Stimulated activated CD4-positive, alpha-beta T cell treated with anti-CD3 and anti-CD28 coated beads, Interleukin-15, amount 100 ng/mL, for 24 hours (primary cell): Measurements from ENCODE around the gene VTI1A.

Experiments
- DNase-seq: peaks from one replicate; pipeline ENCODE4 v3.0.0-alpha.2; 2020

Gene VTI1A

DNA sequence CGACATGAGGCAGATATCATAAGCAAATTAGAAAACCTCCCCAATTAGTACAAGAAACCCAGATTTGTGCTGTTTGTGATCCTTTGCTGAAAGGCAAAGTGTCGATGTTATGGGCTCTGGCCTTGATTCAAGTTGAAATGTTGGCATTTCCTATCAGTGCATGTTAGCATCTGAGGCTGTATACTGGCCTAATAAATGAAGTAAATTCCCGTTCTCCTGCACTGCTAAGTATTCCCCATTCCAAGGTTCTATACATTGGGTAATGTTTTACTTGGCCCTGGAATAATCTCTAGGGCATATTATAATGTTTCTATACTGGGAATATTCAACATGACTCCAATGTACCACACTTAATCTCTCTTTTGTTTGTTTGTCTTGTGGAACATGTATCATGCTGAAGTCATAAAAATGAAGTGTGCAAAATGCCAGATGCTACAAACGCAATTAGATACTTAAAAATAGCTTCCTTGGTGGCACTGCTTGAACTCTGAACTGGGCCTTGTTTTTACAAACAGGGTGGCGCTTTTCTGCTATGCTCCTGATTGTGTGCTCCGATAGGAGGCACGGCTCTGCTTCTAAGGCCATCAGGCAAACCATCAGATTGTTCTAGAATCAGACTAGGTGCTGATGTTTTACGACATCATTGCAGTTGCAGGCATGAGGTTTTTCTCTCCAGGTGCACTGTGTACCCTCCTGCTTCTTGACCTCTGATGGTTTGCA, 346.3 kb downstream of the VTI1A start:
- no peak for DNase-seq

DNA sequence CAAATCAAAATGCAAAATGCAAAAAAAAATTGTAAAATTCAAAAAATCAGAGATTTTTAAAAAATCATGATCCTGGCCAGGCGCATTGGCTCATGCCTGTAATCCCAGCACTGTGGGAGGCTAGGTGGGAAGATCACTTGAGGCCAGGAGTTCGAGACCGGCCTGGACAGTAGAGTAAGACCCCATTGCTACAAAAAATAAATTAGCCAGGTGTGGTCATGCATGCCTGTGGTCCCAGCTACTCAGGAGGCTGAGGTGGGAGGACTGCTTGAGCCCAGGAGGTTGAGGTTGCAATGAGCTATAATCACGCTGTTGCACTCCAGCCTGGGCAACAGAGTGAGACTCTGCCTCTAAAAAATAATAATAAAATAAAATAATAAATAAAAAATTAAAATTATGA, 347.2 kb downstream of the VTI1A start:
- DNase-seq = no peak

DNA sequence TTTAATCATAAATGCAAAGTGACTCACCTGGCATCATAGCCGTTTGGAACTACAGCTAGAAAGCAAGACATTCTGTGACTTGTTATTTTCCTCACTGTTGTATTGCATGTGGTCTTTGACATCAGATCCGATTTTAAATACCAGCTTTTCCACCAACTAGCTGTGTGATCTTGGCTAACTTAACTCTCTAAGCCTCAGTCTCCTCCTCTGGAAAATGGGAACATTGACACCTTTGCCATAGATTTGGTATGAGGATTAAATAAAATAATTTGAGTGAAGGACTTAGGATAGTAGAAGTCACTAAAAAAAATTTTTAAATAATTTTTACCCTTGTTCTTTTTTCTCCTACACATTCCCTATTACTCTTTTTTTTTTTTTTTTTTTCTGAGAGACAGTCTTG, 348.1 kb downstream of the VTI1A start:
- DNase-seq = no peak

DNA sequence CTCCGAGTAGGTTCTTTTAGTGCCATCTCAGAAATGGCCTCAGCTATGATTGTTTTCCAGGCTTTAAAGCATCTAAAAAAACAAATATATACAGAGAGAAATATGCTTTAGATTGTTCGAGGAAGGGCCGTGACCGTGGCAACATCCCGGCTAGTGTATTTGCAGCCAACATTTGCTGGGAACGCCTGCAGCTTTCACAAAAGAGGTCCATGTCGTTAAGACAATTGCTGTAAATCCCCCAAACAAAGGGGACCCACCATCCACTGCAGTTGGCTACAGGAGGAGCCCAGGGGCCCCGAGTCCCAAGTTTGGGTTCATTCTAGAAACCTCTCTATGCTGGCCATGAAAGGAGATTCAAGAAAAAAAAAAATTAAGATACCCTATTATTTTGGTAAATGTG, 350.2 kb downstream of the VTI1A start:
- DNase-seq = no peak

DNA sequence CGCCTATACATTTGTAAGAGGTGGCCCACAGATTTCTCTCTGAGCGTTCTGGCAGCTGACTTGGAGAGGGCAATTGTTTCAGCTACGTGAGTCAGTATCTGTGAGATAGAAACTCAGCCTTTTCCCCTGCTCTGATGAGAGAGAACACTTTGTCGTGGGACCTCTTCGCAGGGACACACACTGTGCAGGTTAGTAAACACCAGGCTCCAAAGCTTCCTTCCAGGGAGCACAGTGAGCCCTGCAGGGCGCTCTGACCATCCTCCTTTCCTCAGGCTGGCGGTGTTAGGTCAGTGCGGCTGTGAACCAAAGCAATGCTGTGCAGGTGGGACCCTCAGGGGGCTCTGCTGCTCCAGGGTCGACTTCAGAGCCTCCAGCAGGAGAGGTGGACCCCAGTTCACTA, 350.8 kb downstream of the VTI1A start:
- DNase-seq = no peak

DNA sequence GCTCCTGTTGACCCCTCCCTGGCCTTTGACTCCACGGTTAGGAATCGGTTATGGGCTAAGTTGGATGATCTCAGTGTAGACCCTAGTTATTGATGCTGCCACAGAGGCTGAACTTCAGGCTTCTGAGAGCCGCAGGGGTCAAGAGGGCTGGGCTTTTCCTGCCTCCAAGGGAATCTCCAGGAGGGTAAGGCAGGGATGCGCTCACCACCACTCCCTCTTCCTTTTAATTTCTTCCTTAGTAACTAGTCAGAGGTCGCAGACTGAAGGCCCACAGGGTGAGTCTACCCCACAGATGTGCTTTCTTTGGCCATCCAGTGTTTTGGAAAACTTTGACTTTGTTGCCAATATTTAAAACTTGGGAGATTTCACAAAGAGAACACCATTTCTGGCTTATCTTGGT, 352.0 kb downstream of the VTI1A start:
- no peak for DNase-seq

DNA sequence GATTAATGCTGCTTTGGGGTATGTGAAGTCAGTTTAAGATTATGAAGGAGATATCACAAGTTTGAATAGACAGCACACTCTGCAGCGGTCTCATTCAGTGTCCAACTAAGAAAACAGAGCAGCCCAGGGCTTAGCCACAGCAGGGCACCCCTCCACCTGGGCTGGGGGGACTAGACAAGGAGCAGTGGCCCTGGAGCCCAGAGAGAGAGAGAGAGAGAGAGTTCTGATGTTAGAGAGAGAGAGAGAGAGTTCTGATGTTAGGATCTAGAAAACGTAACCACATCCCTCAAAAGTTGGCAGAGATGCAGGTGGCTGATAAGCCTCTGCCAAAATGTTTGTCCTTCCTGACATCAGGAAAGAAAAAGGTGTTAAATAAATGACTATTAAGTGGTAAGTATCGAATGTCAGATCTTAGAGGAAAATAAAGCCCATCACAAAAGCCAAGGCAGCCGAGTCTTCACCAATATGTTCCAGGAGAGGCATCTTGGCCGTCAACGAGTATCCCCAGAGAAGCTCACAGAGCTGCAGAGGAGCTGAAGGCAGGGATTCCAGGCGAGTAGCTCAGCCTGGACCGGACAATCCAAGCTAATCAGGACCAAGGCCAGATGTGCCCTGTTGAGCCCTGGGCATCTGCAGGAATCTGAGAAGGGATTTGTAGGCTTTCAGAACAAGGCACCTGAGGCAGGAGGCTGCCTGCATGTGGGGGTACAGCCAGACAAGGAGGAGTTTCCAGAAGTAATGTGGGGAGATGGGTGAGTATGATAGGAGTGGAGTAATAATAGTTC, 352.9 kb downstream of the VTI1A start:
- DNase-seq = no peak

DNA sequence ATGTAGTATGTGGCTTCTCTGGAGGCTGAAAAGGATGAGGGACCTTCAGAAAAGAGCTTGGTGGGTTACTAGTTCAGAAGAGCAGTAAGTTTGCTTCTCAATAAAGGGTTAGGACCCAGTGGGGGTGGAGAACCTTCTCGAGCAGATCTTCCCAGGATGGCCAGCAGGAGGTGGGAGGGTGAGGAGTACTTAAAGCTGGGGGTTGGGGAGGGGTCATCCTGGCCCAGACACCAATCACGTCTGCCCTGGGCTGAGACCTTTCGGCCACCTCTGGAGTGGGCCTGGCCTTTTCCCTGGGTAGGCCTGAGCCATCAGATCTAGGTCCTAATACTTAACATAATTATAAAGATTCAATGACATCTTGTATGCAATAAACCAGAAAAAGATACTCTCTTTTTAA, 354.0 kb downstream of the VTI1A start:
- no peak for DNase-seq

DNA sequence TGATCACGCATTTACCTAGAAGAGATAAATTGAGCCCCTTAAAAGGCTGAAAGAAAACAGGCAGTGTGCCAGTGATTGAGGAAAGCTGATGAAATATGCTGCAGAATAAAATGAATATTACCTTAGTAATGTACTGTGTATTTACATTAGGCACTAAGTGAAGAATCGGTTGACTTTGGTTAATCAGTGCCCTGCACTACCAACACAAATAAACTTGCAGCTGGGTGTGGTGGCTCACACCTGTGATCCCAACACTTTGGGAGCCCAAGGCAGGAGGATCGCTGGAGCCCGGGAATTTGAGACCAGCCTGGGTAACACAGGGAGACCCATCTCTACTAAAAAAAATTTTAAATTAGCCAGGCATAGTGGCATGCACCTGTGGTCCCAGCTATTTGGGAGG, 354.7 kb downstream of the VTI1A start:
- DNase-seq = no peak

DNA sequence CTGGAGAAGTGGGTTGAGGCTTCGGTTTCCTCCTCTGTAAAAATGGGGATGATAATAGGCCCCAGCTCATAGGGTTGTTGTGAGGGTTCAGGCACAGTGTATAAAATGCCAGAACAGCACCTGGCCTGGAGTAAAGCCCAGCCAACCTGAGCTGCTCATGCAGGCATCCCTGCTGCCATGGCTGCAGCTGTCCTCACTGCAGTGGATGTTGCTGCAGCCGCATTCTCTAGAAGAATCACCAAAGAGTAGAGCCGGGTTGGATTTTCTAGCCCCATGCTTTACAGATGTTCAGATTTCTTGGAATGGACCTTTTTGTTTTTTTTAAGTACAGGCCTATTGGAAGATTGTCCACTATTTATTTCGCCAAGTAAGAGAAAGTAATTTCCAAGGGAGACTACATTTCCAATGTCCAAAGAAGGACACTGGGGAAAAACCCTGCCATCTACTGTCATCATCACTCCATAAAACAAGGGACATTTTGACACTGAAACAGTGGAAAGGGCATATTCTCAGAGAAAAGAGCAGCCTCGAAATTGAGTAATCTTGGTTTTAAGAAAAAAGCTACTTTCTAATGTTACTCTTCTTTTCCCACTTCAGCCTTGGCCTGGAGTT, 355.5 kb downstream of the VTI1A start:
- no peak for DNase-seq

DNA sequence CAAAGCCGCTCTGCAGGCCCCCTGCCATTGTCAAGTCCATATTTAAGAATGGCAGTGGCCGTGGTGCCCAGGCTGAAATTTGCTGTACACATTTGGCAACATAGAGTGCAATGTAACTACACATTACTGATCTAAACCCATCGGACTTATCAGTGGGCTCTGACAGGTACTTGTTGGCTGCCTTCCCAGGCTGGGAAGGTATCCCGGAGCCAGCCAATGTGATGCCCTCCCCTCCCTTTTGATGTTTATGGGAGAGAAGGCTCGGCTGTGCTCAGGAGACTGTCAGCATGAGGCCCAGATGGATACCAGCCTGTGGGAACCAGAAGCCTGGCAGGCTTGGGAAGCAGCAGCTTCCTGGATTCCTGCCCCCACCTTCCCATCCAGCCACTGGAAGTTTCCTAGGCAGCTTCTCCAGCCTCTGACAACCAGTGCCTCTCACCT, 357.0 kb downstream of the VTI1A start:
- no peak for DNase-seq

DNA sequence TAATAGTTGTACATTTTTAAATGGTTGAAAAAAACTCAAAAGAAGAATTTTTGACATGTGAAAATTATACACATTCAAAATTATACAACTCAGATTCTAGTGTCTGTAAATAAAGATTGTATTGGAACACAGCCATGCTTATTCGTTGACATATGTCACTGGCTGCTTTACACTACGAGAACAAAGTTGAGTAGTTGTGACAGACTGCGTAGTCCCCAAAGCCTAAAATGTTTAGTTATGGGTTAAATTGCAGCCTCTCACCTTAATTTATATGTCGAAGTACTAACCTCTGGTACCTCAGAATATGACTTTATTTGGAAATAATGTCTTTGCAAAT, 358.2 kb downstream of the VTI1A start:
- DNase-seq = no peak

DNA sequence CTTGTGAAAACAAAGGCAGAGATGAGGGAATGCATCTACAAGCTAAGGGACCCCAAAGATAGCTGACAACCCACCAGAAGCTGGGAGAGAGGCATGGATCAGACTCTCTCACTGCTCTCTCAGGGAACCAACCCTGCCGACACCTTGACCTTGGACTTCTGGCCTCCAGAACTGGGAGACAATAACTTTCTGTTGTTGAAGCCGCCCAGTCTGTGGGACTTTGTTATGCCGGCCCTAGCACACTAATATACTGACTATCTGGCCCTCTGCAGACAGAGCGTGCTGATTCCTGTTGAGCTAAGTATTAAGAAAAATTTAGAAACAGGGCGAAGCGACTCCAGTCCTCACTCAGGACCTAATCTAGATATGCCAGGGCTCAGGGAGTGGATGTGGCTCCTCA, 358.7 kb downstream of the VTI1A start:
- no peak for DNase-seq

DNA sequence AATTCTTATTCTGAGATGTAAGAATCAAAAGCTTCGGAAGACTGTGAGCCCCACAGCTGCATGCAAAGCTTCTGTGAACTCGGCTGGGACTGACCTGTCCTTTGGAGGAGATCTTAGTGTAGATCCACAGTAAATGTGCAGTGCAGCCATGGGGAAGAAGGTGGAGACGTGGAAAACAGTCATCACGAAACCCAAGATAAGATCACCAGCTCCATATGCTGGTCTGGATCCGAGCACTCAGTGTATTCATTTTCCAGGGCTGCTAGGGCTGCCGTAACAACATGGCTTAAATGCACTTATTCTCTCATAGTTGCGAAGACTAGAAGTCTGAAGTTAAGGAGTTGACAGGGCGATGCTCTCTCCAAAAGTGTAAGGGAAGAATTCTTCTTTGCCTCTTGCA, 360.0 kb downstream of the VTI1A start:
- no peak for DNase-seq

DNA sequence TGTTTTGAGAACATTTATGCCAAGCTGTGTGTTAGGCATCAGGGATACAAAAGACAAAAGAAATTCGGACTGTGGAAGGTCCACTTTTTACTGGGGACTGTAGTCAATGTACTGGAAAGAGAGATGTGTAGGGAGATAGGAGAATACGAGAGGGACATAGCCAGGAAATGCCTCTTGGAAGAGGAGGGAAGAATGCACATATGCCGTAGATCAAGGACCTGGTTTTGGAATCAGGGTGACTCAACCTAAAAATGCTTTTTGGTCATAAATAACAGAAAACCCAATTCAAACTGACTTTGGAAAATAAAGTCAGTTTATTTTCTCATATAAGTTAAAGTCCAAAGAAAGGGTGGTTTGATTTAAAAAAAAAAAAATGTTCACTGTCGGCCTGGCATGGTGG, 362.7 kb downstream of the VTI1A start:
- DNase-seq = no peak

DNA sequence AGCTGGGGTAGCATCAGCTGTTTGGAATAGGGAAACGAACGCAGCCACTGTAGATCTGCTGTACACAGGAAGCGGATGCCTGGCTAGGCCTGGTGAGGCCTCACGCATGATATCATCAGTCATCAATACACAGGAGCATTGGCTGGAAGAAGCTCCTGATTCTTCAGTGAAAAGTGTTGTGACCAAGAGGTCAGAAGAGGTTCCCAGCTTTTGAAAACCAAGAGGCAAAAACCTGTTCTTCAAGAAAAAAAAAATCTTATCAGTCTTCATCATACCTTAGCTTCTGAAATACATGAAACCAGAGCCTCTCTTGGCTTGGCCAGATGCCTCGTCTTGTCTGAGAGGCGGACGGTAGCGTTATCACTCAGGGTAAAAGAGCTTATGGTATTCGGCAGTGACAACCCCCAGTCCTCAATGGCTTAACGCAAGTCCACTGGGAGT, 363.7 kb downstream of the VTI1A start:
- DNase-seq = no peak

DNA sequence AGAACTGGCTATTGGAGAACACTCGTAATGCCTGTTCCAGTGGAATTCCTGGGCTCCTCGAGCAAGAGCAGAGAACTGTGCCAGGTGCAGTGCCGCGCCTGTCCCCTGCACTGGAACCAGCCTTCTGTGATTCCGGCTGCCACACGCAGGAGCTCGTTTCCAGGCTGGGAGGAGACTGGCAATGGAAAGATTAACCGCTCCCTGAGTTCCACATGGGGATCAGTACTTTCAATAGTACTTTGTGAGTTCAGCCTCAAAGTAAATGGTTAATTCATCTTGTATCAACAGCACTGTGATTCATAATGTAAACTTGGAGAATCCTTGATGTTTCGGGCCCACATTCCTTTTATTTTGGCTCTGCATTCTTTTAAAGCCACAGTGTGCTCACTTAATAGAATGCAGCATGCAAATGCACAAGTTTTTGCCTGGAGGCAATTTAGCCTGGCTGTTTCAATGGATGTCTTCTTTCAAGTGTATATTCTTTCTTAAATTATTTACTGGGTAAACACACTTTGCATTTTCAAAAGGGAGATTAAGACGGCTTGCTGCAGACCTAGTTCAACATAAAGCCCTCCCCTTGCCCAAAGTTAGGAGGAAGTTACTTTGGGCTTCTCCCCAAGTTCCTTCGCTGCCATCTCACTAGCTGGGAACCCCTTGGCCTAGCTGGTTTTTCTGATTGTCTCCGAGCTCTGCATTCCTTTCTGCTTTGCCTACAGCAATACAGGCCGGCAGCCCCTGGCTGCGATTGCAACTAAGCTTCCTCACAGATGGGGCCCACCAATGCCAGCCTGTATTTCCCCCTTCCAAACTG, 364.9 kb downstream of the VTI1A start:
- no peak for DNase-seq

DNA sequence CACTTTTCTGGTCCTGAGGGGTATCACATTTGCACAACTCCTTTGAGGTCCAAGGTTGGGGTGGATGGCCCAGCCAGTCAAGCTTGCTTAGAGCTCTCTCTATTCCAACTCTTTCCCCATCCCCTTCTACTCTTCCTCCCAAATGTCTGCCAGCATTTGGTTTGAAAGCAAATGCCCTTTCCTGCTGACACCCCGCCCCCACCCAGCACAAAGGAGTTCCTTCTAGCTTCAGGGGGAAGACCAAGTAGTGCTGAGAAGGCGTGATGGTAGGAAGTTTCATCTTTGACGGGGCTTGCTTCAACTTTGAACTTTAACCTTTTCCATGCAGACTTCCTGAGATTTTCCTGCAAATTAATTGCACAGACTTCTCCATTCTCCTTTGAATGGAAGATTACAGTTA, 365.6 kb downstream of the VTI1A start:
- no peak for DNase-seq

DNA sequence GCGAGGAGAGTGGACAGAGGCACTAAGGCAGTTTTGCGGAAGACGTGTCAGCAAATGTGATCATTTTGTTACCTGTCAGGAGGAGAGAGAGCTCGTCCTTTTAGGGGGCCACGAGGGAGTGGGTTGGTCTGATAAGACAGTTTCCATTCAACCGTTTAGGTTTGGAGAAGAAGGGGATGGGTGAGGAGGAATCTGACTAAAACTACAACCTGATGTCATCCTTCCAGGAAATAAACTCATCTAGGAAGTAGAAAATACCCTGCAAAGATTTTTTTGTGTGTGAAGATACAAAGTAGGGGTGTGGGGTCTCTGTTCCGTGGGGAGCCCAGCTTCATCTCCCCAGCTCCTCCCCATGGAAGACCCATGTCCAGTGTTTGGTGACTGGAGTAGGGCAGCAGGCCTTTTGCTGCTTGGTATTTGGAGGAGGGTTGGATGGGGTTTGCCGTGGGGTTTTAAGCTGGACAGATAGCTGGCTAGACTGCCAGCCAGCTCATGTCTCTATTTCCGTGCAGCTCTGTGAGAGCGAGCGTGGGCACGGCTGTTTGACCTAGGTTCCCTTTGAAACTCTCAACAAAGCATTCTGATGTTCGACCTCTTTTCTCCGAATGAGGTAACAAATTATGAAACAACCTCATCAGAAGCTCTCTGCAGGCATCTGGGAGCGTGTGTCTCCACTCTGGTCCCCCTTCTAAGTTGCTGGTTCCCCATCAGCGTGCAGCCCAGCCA, 367.0 kb downstream of the VTI1A start:
- no peak for DNase-seq

DNA sequence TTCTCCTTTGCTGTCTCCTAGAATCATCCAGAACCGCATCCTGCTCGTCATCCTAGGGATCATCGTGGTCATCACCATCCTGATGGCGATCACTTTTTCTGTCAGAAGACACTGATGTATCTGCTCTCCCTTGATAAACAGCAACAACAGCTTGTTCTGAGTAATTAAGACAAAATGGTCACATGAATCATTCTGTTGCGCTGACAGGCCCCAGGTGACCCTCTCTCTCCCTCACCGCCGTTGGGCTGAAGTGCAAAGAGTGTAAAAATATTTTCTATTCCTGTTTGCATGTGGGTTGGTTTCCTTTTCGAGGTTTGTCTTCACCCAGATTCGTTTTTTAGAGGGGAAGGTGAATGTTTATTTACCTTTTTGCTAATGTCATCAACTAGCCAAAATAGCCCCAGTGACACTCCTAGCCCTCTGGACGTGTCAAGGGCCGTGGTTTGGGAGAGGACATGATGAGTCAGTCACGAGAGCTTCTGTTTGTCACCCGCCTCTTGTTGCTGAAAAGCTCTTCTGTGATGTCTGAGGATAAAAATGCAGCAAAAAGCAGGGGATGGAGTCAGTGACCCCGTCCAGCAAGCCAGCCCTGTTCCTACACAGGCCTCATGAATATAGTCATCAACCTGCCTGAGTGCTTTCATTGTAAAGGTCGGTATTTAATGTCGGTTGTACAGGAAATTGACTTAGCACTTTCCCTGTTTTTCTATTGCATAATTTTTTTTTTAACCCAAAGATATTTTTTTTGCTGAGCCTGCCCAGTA, 368.4 kb downstream of the VTI1A start:
- no peak for DNase-seq

DNA sequence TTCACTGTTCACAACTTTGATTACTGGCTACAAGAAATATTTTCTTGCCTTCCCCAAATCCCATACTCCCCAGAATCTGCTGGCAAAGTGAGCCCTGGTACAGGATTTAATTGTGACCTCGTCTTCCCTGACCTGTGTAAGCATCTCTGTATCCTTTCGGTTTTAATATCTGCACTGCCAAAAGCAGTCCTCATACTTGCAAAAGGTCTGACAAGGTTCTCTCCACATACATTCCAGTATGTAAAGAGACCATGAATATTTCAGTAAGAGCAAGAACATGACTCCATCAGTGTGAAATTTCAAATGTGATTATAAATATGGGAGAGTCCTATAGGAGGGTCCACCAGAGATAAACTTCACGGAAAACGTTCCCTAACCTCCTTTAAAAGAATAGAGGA, 369.0 kb downstream of the VTI1A start:
- no peak for DNase-seq

DNA sequence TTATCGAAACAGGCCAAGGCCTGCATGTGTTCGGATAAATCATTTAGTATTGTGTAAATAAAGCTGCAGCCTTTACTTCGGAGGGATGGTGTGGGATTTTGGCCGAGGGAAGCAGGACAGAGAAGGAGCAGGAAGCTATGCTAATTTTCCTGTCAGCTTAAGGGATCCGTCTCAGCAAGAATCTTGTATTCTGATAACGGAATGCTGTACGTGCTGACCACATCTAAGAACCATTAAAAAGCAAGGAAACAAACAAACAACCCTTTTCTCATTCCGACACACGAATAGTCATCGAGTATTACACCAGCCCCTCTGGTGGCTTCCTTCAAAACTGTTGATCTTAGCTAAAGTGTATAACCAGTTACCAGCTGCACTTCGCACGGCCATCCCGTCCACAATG, 369.9 kb downstream of the VTI1A start:
- DNase-seq = no peak
